ENCODE measurements around the gene DTX4.

- TF ChIP-seq FOXM1 (IDR thresholded peaks at IDR 0.05; ENCODE audit: borderline replicate concordance), result no peak
- TF ChIP-seq ARNT (IDR thresholded peaks at IDR 0.05), result no peak
Measured at GRCh38 chr11:59176330-59176729, 4.4 kb downstream of the DTX4 start.
